ENCODE results near the gene ESR1.

- TF ChIP-seq CTCF (optimal IDR thresholded peaks at IDR 0.05 in 1 of 3, IDR thresholded peaks at IDR 0.05 in 1 of 3, conservative IDR thresholded peaks at IDR 0.05 in 1 of 3; ENCODE audit: extremely low read depth in 1 of 3, insufficient read depth in 2 of 3, low read length in 3 of 3): no peak
- no peak for TF ChIP-seq EZH2 (IDR thresholded peaks at IDR 0.05; ENCODE audit: low read length)
Measured at GRCh38 chr6:152086223-152086873, 278.9 kb downstream of the ESR1 start.

Measured in keratinocyte (primary cell).